SU-DHL-6 (cell line): ENCODE measurements around the gene PSMA3.

Experiments
- EZH2phosphoT487 ChIP-seq: fragments of 200-600 bp; sonication (generic), shearing (Covaris generic); conservative IDR thresholded peaks from 2 replicates; pipeline ENCODE4 v1.6.1; 2018; ENCODE audit warnings: mild to moderate bottlenecking, antibody characterized with exemption, low read length, moderate library complexity, mixed read lengths
- TF ChIP-seq, protein P1 (sequence below): fragments of 200-600 bp; sonication (generic); IDR thresholded peaks from one replicate; pipeline ENCODE4 v1.5.1; 2017; ENCODE audit warnings: antibody characterized with exemption, mild to moderate bottlenecking, low read length, moderate library complexity; ENCODE audit not compliant: insufficient read depth, poor library complexity, severe bottlenecking

DNA sequence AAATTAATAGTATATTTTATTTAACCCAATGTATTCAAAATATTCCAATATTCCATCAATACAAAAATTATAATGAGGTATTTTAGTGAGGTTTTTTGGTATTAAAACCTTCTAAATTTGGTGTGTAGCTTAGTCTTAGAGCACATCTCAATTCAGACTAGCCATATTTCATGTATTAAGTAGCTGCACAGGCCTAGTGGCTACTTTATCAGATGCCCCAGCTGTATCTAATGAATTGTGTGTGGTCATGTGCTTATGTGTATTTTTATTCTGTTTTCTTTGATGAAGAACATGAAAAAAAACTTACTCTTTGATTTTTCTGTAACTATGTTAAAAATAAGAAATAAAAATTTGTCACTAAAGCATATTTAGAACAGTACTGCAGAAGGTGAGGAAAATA, 31.5 kb upstream of the PSMA3 start:
- TF ChIP-seq, protein P1, sequence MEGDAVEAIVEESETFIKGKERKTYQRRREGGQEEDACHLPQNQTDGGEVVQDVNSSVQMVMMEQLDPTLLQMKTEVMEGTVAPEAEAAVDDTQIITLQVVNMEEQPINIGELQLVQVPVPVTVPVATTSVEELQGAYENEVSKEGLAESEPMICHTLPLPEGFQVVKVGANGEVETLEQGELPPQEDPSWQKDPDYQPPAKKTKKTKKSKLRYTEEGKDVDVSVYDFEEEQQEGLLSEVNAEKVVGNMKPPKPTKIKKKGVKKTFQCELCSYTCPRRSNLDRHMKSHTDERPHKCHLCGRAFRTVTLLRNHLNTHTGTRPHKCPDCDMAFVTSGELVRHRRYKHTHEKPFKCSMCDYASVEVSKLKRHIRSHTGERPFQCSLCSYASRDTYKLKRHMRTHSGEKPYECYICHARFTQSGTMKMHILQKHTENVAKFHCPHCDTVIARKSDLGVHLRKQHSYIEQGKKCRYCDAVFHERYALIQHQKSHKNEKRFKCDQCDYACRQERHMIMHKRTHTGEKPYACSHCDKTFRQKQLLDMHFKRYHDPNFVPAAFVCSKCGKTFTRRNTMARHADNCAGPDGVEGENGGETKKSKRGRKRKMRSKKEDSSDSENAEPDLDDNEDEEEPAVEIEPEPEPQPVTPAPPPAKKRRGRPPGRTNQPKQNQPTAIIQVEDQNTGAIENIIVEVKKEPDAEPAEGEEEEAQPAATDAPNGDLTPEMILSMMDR, result no peak
- TF ChIP-seq EZH2phosphoT487, result no peak
